ENCODE data around the gene LCE7A.

Gene LCE7A

GRCh38 chr1:152817309-152817708 is 42.5 kb upstream of the LCE7A start:
- ChIA-PET POLR2A (no interaction called here), CTCF (no interaction called here)
- no peaks in the 10 kb centered on the region for H3K9me3 ChIP-seq (ENCODE audit: control insufficient read depth, insufficient read depth, low read depth, low read length)

DNA sequence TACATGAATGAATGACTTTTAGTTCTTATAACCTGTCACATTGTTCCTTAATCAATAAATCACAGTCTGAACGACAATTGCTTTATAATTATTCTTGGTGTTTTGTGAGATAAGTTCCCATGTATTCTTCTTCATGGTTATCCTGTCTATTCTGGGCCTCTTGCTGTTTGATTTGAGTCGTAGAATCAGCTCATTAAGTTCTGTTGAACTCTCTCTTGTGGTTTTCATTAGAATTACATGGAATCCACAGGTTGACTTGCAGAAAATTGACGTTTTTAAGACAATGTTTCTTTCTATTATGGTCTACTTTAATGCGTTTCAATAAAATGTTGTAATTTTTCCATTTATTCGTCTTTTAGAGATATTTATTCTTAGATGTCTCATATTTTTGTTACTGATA is 36.5 kb upstream of the LCE7A start:
- Histone ChIP-seq H3K27ac (ENCODE audit: extremely low read depth, low read depth, low read length) (no peak overlapping the region), H3K4me3 (ENCODE audit: low read depth, low read length) (no peak overlapping the region), H3K4me1 (ENCODE audit: control insufficient read depth, insufficient read depth, low read length) (no peaks in the 10 kb centered on the region), H3K9me3 (ENCODE audit: control insufficient read depth, insufficient read depth, low read depth, low read length) (no peaks in the 10 kb centered on the region), H3K36me3 (ENCODE audit: control insufficient read depth in 2 of 2, insufficient read depth in 1 of 2, low read length in 2 of 2) (no peaks in the 10 kb centered on the region)
- TF ChIP-seq SP2 (tag by site-specific recombination; IDR thresholded peaks at IDR 0.05): no peak
- no peak for TF ChIP-seq TSHZ1 (tag by site-specific recombination; IDR thresholded peaks at IDR 0.05; ENCODE audit: borderline replicate concordance)
- no peak for TF ChIP-seq ZNF248 (tag by site-specific recombination; IDR thresholded peaks at IDR 0.05)
- TF ChIP-seq, protein P1, sequence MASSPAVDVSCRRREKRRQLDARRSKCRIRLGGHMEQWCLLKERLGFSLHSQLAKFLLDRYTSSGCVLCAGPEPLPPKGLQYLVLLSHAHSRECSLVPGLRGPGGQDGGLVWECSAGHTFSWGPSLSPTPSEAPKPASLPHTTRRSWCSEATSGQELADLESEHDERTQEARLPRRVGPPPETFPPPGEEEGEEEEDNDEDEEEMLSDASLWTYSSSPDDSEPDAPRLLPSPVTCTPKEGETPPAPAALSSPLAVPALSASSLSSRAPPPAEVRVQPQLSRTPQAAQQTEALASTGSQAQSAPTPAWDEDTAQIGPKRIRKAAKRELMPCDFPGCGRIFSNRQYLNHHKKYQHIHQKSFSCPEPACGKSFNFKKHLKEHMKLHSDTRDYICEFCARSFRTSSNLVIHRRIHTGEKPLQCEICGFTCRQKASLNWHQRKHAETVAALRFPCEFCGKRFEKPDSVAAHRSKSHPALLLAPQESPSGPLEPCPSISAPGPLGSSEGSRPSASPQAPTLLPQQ (tag by site-specific recombination; IDR thresholded peaks at IDR 0.05): no peak
- TF ChIP-seq PRDM1 (tag by site-specific recombination; IDR thresholded peaks at IDR 0.05): no peak
- TF ChIP-seq ZNF501 (tag by site-specific recombination; IDR thresholded peaks at IDR 0.05): no peak
- no peak for TF ChIP-seq ZNF660 (tag by site-specific recombination; IDR thresholded peaks at IDR 0.05)
- no peak for TF ChIP-seq ZNF529 (tag by site-specific recombination; IDR thresholded peaks at IDR 0.05; ENCODE audit: insufficient replicate concordance)
- TF ChIP-seq ZNF707 (tag by site-specific recombination; IDR thresholded peaks at IDR 0.05): no peak
- no peak for TF ChIP-seq KLF7 (tag by site-specific recombination; IDR thresholded peaks at IDR 0.05; ENCODE audit: borderline replicate concordance)
- POLR2A ChIA-PET: no interaction called here
- CTCF ChIA-PET: no interaction called here

More at GRCh38 chr1:152817309-152817708, 42.5 kb upstream of the LCE7A start:
- no peak overlapping the region for H3K4me3 ChIP-seq (ENCODE audit: low read depth, low read length)
- no peaks in the 10 kb centered on the region for H3K36me3 ChIP-seq (ENCODE audit: control insufficient read depth in 2 of 2, insufficient read depth in 1 of 2, low read length in 2 of 2)
- H3K27ac ChIP-seq (ENCODE audit: extremely low read depth, low read depth, low read length): no peak overlapping the region
- H3K4me1 ChIP-seq (ENCODE audit: control insufficient read depth, insufficient read depth, low read length): no peaks in the 10 kb centered on the region
- TF ChIP-seq GLIS1 (tag by site-specific recombination; IDR thresholded peaks at IDR 0.05): no peak
- TF ChIP-seq, protein P2, sequence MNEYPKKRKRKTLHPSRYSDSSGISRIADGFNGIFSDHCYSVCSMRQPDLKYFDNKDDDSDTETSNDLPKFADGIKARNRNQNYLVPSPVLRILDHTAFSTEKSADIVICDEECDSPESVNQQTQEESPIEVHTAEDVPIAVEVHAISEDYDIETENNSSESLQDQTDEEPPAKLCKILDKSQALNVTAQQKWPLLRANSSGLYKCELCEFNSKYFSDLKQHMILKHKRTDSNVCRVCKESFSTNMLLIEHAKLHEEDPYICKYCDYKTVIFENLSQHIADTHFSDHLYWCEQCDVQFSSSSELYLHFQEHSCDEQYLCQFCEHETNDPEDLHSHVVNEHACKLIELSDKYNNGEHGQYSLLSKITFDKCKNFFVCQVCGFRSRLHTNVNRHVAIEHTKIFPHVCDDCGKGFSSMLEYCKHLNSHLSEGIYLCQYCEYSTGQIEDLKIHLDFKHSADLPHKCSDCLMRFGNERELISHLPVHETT (tag by site-specific recombination; IDR thresholded peaks at IDR 0.05): no peak
- TF ChIP-seq ZNF174 (tag by site-specific recombination; IDR thresholded peaks at IDR 0.05): no peak
- no peak for TF ChIP-seq KLF10 (tag by site-specific recombination; IDR thresholded peaks at IDR 0.05)
- TF ChIP-seq ZNF184 (tag by site-specific recombination; IDR thresholded peaks at IDR 0.05): no peak
- TF ChIP-seq ZNF530 (tag by site-specific recombination; IDR thresholded peaks at IDR 0.05; ENCODE audit: low read depth): no peak
- TF ChIP-seq ZNF223 (tag by site-specific recombination; IDR thresholded peaks at IDR 0.05): no peak
- no peak for TF ChIP-seq ZBTB49 (tag by site-specific recombination; IDR thresholded peaks at IDR 0.05; ENCODE audit: low read depth)
- no peak for TF ChIP-seq ZNF555 (tag by site-specific recombination; conservative IDR thresholded peaks at IDR 0.05)
- no peak for TF ChIP-seq ZNF221 (tag by site-specific recombination; IDR thresholded peaks at IDR 0.05; ENCODE audit: borderline replicate concordance)
